Measurements from ENCODE around the gene HSD17B2. TPM values are rescaled to one million over a fixed set of nuclear protein-coding genes. Genes with fewer than 3 reads are reported as not detected.

The HSD17B2 gene, protein sequence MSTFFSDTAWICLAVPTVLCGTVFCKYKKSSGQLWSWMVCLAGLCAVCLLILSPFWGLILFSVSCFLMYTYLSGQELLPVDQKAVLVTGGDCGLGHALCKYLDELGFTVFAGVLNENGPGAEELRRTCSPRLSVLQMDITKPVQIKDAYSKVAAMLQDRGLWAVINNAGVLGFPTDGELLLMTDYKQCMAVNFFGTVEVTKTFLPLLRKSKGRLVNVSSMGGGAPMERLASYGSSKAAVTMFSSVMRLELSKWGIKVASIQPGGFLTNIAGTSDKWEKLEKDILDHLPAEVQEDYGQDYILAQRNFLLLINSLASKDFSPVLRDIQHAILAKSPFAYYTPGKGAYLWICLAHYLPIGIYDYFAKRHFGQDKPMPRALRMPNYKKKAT
- total RNA-seq (1 to 10 TPM; 1.3 to 2.5 TPM), polyA plus RNA-seq (ENCODE audit: insufficient read length in 2 of 2) (under 1 TPM; 0.48 to 0.80 TPM)
- long read RNA-seq, donor 1 = 0 reads
- long read RNA-seq, donor 2 = 0 reads
- long read RNA-seq, donor 3 = 0 reads
- long read RNA-seq, donor 4 = 0 reads

DNA sequence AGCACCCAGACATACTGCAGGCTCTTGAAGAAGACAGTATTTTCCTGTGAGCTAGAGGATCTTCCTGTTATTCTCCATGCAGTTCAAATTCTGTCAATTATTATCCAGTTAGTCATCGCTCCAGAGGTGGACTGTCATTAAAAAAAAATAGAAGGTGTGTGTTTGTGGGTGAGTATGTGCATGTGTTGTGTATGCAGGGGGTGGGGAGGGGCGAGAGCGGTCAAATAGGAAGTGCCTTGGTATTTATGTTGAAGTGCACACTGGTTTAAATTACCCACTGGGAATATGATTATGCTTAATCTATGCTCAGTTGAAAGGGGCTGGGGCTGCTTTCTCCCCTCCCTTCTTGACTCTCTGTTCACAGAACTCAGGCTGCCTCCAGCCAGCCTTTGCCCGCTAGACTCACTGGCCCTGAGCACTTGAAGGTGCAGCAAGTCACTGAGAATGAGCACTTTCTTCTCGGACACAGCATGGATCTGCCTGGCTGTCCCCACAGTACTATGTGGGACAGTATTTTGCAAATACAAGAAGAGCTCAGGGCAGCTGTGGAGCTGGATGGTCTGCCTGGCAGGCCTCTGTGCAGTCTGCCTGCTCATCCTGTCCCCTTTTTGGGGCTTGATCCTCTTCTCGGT, at the start of gene HSD17B2:
Gene HSD17B2 (plus strand): TSS at position 273 of the 632 bp plus-strand sequence. CDS start 172 bp downstream, at position 445.
- 77% methylated on average over 5 of the region's 6 CpGs for WGBS (ENCODE audit: insufficient coverage)
- no peak for DNase-seq (ENCODE audit: low read depth in 4 of 6, low spot score in 6 of 6)
- Histone ChIP-seq H3K27ac (ENCODE audit: low read depth, low read length) (no peak within 1 kb of the TSS), H3K4me1 (ENCODE audit: control insufficient read depth, insufficient read depth, low read length) (no peaks in the 10 kb centered on the region), H3K4me3 (ENCODE audit: low read depth, low read length) (no peak within 1 kb of the TSS), H3K9me3 (ENCODE audit: control insufficient read depth, insufficient read depth, low read length) (no peaks in the 10 kb centered on the region), H3K36me3 (ENCODE audit: control insufficient read depth, insufficient read depth, low read length) (no peaks in the 10 kb centered on the region), H3K27me3 (ENCODE audit: control insufficient read depth, insufficient read depth, low read length) (no peaks in the 10 kb centered on the region)

DNA sequence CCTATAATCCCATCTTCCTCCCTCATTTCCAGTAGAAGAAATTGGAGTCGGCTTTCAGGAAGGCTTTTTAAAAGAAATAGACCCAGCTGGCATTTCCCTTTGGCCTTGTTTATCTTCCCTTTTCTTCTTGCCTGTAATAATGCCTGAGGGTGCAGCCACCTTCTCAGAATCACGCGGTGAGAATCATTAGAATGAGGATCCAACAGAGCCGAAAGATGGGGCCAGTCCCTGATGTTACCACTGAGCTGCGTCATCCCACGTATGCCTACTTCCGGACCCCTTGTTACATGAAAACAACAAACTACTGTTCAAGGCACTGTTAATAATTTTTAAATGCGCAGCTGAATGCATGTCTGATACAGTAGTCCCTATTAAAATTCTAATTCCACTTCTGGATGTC, 47.9 kb upstream of the HSD17B2 start:
- no peaks in the 10 kb centered on the region for H3K36me3 ChIP-seq (ENCODE audit: control insufficient read depth, insufficient read depth, low read length)
- H3K4me1 ChIP-seq (ENCODE audit: control insufficient read depth, insufficient read depth, low read length) = no peaks in the 10 kb centered on the region
- no peaks in the 10 kb centered on the region for H3K9me3 ChIP-seq (ENCODE audit: control insufficient read depth, insufficient read depth, low read length)
- no peaks in the 10 kb centered on the region for H3K27me3 ChIP-seq (ENCODE audit: control insufficient read depth, insufficient read depth, low read length)
- WGBS (ENCODE audit: insufficient coverage) = 84% methylated on average over 6 of the region's 8 CpGs
- no peak overlapping the region for H3K27ac ChIP-seq (ENCODE audit: low read depth, low read length)
- no peak for DNase-seq (ENCODE audit: low read depth in 4 of 6, low spot score in 6 of 6)
- no peak overlapping the region for H3K4me3 ChIP-seq (ENCODE audit: low read depth, low read length)

DNA sequence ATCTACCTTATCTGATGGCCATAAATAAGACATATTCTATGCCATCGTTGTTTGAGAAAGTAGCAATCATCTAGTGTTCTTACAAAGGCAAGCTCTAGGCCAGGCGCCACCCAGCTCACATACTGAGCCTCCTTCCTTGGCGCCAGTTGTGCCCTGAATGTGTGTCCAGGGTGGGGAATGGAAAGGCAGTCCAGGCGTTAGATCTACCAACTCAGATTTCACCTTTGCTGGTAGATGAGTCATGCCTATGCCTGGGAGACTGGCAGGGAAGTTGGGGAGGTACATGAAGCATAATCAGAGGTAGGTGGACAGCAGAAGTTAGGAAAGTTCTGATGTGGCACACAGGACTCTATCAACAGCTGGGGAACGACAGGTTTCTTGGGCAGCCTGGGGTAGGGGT, 47.3 kb upstream of the HSD17B2 start:
- no peaks in the 10 kb centered on the region for H3K36me3 ChIP-seq (ENCODE audit: control insufficient read depth, insufficient read depth, low read length)
- no peaks in the 10 kb centered on the region for H3K9me3 ChIP-seq (ENCODE audit: control insufficient read depth, insufficient read depth, low read length)
- no peak overlapping the region for H3K4me3 ChIP-seq (ENCODE audit: low read depth, low read length)
- DNase-seq (ENCODE audit: low read depth in 4 of 6, low spot score in 6 of 6) = no peak
- H3K4me1 ChIP-seq (ENCODE audit: control insufficient read depth, insufficient read depth, low read length) = no peaks in the 10 kb centered on the region
- H3K27ac ChIP-seq (ENCODE audit: low read depth, low read length) = no peak overlapping the region
- no peaks in the 10 kb centered on the region for H3K27me3 ChIP-seq (ENCODE audit: control insufficient read depth, insufficient read depth, low read length)
- 100% methylated on average over 2 of the region's 5 CpGs for WGBS (ENCODE audit: insufficient coverage)

DNA sequence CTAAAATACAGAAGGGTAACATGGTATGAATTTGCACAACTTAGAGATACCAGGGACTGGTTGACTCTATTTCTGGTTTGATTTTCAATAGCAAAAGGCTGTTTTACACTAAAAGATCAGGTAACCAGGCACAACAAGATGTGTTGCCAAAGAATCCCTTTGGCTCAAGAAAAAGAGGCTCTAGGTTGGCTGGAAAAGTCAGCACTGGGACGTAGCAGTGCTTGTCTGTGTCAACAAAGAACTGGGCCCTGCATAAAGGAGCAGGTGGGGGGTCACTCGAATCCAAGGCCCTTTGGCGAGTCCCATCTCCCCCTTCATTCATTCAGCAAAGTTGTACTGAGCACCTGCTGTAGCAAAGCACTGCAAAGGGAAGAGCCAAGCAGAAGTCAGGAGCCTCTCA, 42.2 kb upstream of the HSD17B2 start:
- no peak overlapping the region for H3K27ac ChIP-seq (ENCODE audit: low read depth, low read length)
- DNase-seq (ENCODE audit: low read depth in 4 of 6, low spot score in 6 of 6) = peak; percentile 32 to 79 (median 62)
- no peaks in the 10 kb centered on the region for H3K36me3 ChIP-seq (ENCODE audit: control insufficient read depth, insufficient read depth, low read length)
- WGBS (ENCODE audit: insufficient coverage) = 51% methylated on average over 3 of the region's 3 CpGs
- H3K27me3 ChIP-seq (ENCODE audit: control insufficient read depth, insufficient read depth, low read length) = no peaks in the 10 kb centered on the region
- no peak overlapping the region for H3K4me3 ChIP-seq (ENCODE audit: low read depth, low read length)
- H3K4me1 ChIP-seq (ENCODE audit: control insufficient read depth, insufficient read depth, low read length) = peaks cover 7% of the 10 kb centered on the region
- H3K9me3 ChIP-seq (ENCODE audit: control insufficient read depth, insufficient read depth, low read length) = no peaks in the 10 kb centered on the region

DNA sequence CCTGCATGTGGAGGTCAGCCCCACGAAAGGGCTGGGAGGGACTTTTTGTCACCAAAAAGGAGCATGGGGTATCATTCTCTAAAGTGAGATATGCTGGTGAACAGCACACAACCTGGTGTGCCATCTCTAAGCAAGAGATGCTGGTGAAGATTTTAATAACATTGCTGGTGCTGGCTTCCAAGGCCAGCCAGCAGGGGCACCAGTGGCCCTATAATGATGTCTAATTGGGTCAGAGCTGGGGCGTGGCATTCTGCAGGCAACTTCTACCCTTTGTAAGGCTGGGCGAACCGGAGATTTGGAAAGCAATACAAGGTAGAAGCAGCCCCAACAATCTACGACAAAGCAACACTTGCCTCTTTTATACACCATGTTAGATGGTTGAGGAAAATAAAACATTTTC, 40.6 kb upstream of the HSD17B2 start:
- H3K36me3 ChIP-seq (ENCODE audit: control insufficient read depth, insufficient read depth, low read length) = no peaks in the 10 kb centered on the region
- no peaks in the 10 kb centered on the region for H3K27me3 ChIP-seq (ENCODE audit: control insufficient read depth, insufficient read depth, low read length)
- no peak for DNase-seq (ENCODE audit: low read depth in 4 of 6, low spot score in 6 of 6)
- no peak overlapping the region for H3K4me3 ChIP-seq (ENCODE audit: low read depth, low read length)
- peaks cover 7% of the 10 kb centered on the region for H3K4me1 ChIP-seq (ENCODE audit: control insufficient read depth, insufficient read depth, low read length)
- 43% methylated on average over 1 of the region's 5 CpGs for WGBS (ENCODE audit: insufficient coverage)
- no peaks in the 10 kb centered on the region for H3K9me3 ChIP-seq (ENCODE audit: control insufficient read depth, insufficient read depth, low read length)
- no peak overlapping the region for H3K27ac ChIP-seq (ENCODE audit: low read depth, low read length)

DNA sequence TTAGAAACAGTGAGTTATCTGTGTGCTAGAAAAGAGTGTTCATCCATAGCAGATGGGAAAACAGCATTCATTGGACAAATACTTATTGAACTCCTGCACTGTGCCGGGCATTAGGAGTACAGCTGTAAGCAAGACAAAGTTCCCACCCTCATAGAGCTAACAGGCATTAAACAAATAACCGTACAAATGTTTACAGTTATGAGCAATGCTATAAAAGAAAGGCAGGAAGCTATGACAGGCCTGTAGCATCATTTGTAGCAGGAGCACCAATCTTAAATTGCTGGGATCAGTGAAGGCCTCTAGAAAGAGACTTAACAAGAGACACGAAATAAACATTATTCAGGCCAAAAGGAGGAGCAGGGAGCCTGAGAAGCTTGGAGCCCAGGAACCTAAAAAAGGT, 39.4 kb upstream of the HSD17B2 start:
- H3K27me3 ChIP-seq (ENCODE audit: control insufficient read depth, insufficient read depth, low read length) = no peaks in the 10 kb centered on the region
- WGBS (ENCODE audit: insufficient coverage) = 100% methylated on average over 1 of the region's 3 CpGs
- peak in 1 of 6 donors; percentile 19 for DNase-seq (ENCODE audit: low read depth in 4 of 6, low spot score in 6 of 6)
- no peaks in the 10 kb centered on the region for H3K9me3 ChIP-seq (ENCODE audit: control insufficient read depth, insufficient read depth, low read length)
- H3K27ac ChIP-seq (ENCODE audit: low read depth, low read length) = no peak overlapping the region
- H3K36me3 ChIP-seq (ENCODE audit: control insufficient read depth, insufficient read depth, low read length) = no peaks in the 10 kb centered on the region
- H3K4me1 ChIP-seq (ENCODE audit: control insufficient read depth, insufficient read depth, low read length) = peaks cover 7% of the 10 kb centered on the region
- H3K4me3 ChIP-seq (ENCODE audit: low read depth, low read length) = no peak overlapping the region

DNA sequence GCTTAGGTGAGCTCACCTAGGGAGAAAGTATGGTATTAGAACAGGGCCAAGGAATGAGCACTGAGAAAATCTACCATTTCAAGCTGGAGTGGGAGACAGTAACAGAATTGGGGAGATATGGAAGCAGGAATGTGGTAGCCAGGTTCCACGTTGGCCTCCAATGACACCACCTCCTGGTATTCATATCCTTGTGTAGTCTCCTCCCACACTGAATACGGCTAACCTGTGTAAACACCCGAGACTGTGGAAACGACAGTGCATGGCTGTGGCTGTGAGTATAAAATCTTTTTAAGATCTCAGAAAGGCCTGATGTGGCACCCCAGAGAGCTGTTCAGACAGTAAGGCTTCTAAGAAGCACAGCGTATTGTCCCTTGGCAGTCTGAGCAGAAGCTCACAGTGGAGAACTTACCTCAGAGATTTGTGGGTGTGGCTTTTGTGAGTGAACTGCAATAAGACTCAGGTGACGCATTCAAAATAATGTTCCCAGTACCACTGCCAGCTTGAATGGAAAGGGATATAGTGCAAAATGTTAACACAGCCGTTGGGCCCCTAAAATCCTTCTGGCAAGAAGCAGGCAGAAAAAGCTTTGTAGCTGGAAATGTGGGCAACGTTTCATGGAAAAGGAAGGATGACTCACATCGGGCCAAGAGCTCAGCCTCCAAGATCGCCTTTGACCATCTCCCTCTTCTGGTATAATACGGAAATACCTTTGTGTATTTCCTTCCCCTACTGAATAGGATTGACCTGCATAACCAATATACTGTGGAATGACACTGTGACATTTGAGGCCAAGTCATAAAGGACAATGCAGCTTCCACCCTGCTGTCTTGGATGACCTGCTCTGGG, 38.2 kb upstream of the HSD17B2 start:
- no peak overlapping the region for H3K27ac ChIP-seq (ENCODE audit: low read depth, low read length)
- H3K4me3 ChIP-seq (ENCODE audit: low read depth, low read length) = no peak overlapping the region
- DNase-seq (ENCODE audit: low read depth in 4 of 6, low spot score in 6 of 6) = peak in 2 of 6 donors; percentile 15 to 19
- H3K4me1 ChIP-seq (ENCODE audit: control insufficient read depth, insufficient read depth, low read length) = peaks cover 7% of the 10 kb centered on the region
- H3K36me3 ChIP-seq (ENCODE audit: control insufficient read depth, insufficient read depth, low read length) = no peaks in the 10 kb centered on the region
- no peaks in the 10 kb centered on the region for H3K27me3 ChIP-seq (ENCODE audit: control insufficient read depth, insufficient read depth, low read length)
- 61% methylated on average over 5 of the region's 11 CpGs for WGBS (ENCODE audit: insufficient coverage)
- no peaks in the 10 kb centered on the region for H3K9me3 ChIP-seq (ENCODE audit: control insufficient read depth, insufficient read depth, low read length)

DNA sequence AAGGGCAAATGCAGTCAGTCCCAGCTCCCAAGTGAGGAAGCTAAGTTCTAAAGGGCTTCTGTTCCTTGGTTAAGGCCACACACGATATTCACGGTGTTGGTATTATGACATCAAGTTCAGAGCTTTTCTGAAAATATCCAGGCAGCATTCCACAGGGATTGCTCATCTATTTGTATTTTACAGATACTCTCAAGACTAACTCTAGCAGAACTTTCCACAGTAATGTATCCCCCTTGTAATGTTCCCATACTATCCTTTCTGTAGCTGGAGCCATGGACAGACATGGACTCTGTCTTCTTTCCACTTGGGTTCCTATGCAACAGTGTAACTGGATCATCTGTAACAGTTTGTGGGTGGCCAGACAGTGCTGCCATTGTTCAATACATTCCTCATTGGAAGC, 37.3 kb upstream of the HSD17B2 start:
- DNase-seq (ENCODE audit: low read depth in 4 of 6, low spot score in 6 of 6) = no peak
- H3K27ac ChIP-seq (ENCODE audit: low read depth, low read length) = no peak overlapping the region
- H3K36me3 ChIP-seq (ENCODE audit: control insufficient read depth, insufficient read depth, low read length) = no peaks in the 10 kb centered on the region
- no CpG with 5 or more reads among the region's 2 CpGs for WGBS (ENCODE audit: insufficient coverage)
- H3K4me3 ChIP-seq (ENCODE audit: low read depth, low read length) = no peak overlapping the region
- peaks cover 7% of the 10 kb centered on the region for H3K4me1 ChIP-seq (ENCODE audit: control insufficient read depth, insufficient read depth, low read length)
- H3K9me3 ChIP-seq (ENCODE audit: control insufficient read depth, insufficient read depth, low read length) = no peaks in the 10 kb centered on the region
- no peaks in the 10 kb centered on the region for H3K27me3 ChIP-seq (ENCODE audit: control insufficient read depth, insufficient read depth, low read length)

DNA sequence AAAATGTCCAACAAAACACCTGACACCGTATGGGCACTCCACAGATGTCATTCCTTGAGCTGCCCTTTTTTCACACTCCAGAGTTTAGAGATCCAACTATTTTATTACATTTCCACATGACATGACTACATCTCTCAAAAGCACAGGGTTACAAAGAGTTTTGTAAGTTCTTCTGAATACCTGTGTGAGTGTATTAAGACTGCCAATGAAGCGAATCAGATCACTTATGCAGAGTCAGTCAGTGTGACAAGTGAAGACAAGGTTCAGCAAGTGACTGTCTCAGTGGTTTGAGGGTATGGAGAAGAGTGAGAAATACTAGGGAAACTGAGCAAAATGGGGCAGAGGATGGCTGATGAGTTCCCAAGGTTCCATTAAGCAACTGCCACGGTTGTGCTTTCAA, 32.2 kb upstream of the HSD17B2 start:
- WGBS (ENCODE audit: insufficient coverage) = 65% methylated on average over 2 of the region's 3 CpGs
- no peaks in the 10 kb centered on the region for H3K9me3 ChIP-seq (ENCODE audit: control insufficient read depth, insufficient read depth, low read length)
- H3K4me1 ChIP-seq (ENCODE audit: control insufficient read depth, insufficient read depth, low read length) = no peaks in the 10 kb centered on the region
- no peaks in the 10 kb centered on the region for H3K36me3 ChIP-seq (ENCODE audit: control insufficient read depth, insufficient read depth, low read length)
- H3K4me3 ChIP-seq (ENCODE audit: low read depth, low read length) = no peak overlapping the region
- DNase-seq (ENCODE audit: low read depth in 4 of 6, low spot score in 6 of 6) = no peak
- no peak overlapping the region for H3K27ac ChIP-seq (ENCODE audit: low read depth, low read length)
- no peaks in the 10 kb centered on the region for H3K27me3 ChIP-seq (ENCODE audit: control insufficient read depth, insufficient read depth, low read length)
